NCI-H1092 treated with DMSO at 0.1 percent for 48 hours (cell line): ENCODE data around the gene C4BPB.

Source experiments
- DNase-seq: peaks from one replicate; lab custom pipeline; 2025; lab: John Stamatoyannopoulos, UW

The C4BPB gene

GRCh38 chr1:207060596-207060995 is 28.1 kb upstream of the C4BPB start:
- no peak for DNase-seq

- no peak for DNase-seq
These were observed 26.6 kb upstream of the C4BPB start for GRCh38 chr1:207062058-207062457.

- no peak for DNase-seq
These were observed 25.6 kb upstream of the C4BPB start for GRCh38 chr1:207063014-207063413.

- no peak for DNase-seq
These were observed 24.1 kb upstream of the C4BPB start for GRCh38 chr1:207064561-207064960.

- DNase-seq: no peak
These were observed 21.5 kb upstream of the C4BPB start for GRCh38 chr1:207067185-207067584.

GRCh38 chr1:207067665-207068064 is 21.0 kb upstream of the C4BPB start:
- DNase-seq: no peak

- no peak for DNase-seq
These were observed 19.6 kb upstream of the C4BPB start for GRCh38 chr1:207069061-207069460.

- no peak for DNase-seq
These were observed 18.7 kb upstream of the C4BPB start for GRCh38 chr1:207069858-207070506.

GRCh38 chr1:207070811-207071210 is 17.8 kb upstream of the C4BPB start:
- no peak for DNase-seq

GRCh38 chr1:207071426-207071825 is 17.2 kb upstream of the C4BPB start:
- DNase-seq: no peak

- DNase-seq: no peak
These were observed 16.4 kb upstream of the C4BPB start for GRCh38 chr1:207072233-207072632.

- no peak for DNase-seq
These were observed 14.5 kb upstream of the C4BPB start for GRCh38 chr1:207073906-207074820.

- DNase-seq: no peak
These were observed 12.3 kb upstream of the C4BPB start for GRCh38 chr1:207076181-207076955.

- no peak for DNase-seq
These were observed 11.6 kb upstream of the C4BPB start for GRCh38 chr1:207077012-207077411.

GRCh38 chr1:207077470-207078377 is 10.9 kb upstream of the C4BPB start:
- DNase-seq: peak; percentile 77

GRCh38 chr1:207078578-207079132 is 10.0 kb upstream of the C4BPB start:
- DNase-seq: no peak

- no peak for DNase-seq
These were observed 8.9 kb upstream of the C4BPB start for GRCh38 chr1:207079706-207080241.

GRCh38 chr1:207081088-207081487 is 7.6 kb upstream of the C4BPB start:
- no peak for DNase-seq

GRCh38 chr1:207081806-207082205 is 6.9 kb upstream of the C4BPB start:
- no peak for DNase-seq

GRCh38 chr1:207084232-207084631 is 4.4 kb upstream of the C4BPB start:
- DNase-seq: no peak

GRCh38 chr1:207084701-207085180 is 3.9 kb upstream of the C4BPB start:
- peak; percentile 38 for DNase-seq
